MCF 10A (cell line): ENCODE results near the gene BUB1B. TPM values are rescaled to one million over a fixed set of nuclear protein-coding genes. Genes with fewer than 3 reads are reported as not detected.

Experiments
- BruUV-seq: library from RNA; stranded (reverse); fragments of 400-500 nt; replicated peaks from 2 replicates; lab custom pipeline; 2021; lab: Mats Ljungman, UMichigan
- CTCF ChIA-PET: fragments of 300-600 bp; sonication (Branson Sonifier 250); formaldehyde crosslinking; extraction: SDS; loops from one replicate; lab custom pipeline; 2021; ENCODE audit warnings: antibody characterized with exemption, inconsistent platforms; lab: Yijun Ruan, JAX
- POLR2A ChIA-PET: fragments of 300-600, 350-650 bp; sonication (Branson Sonifier 250); formaldehyde crosslinking; extraction: SDS; loops from one replicate; lab custom pipeline; 2020; ENCODE audit warnings: antibody characterized with exemption, inconsistent platforms; lab: Yijun Ruan, JAX
- DNase-seq: peaks from one replicate; pipeline ENCODE4 v3.0.0-alpha.2; 2018; ENCODE audit not compliant: unreplicated experiment
- H3K27ac Mint-ChIP-seq: one replicate; pipeline ENCODE4 v1.8.0; 2022; ENCODE audit warnings: mild to moderate bottlenecking, low read depth, mixed read lengths; ENCODE audit not compliant: unreplicated experiment
- H3K27me3 Mint-ChIP-seq: one replicate; pipeline ENCODE4 v1.8.0; 2022; ENCODE audit warnings: mixed read lengths; ENCODE audit not compliant: insufficient read depth, unreplicated experiment
- H3K36me3 Mint-ChIP-seq: one replicate; pipeline ENCODE4 v1.8.0; 2022; ENCODE audit warnings: mild to moderate bottlenecking, moderate library complexity, mixed read lengths; ENCODE audit not compliant: insufficient read depth, unreplicated experiment
- H3K4me1 Mint-ChIP-seq: one replicate; pipeline ENCODE4 v1.8.0; 2022; ENCODE audit warnings: mixed read lengths; ENCODE audit not compliant: insufficient read depth, unreplicated experiment
- H3K4me3 Mint-ChIP-seq: one replicate; pipeline ENCODE4 v1.8.0; 2022; ENCODE audit warnings: mild to moderate bottlenecking, moderate library complexity, mixed read lengths; ENCODE audit not compliant: unreplicated experiment
- H3K9me3 Mint-ChIP-seq: one replicate; pipeline ENCODE4 v1.8.0; 2022; ENCODE audit warnings: mixed read lengths; ENCODE audit not compliant: unreplicated experiment
- CTCF ChIP-seq: fragments of 200-600 bp; IDR thresholded peaks from one replicate; pipeline ENCODE4 v1.8.0; 2022; ENCODE audit warnings: antibody characterized with exemption, mild to moderate bottlenecking; ENCODE audit not compliant: unreplicated experiment
- intact Hi-C: fragments of 100-400 bp; cut with micrococcal nuclease; formaldehyde crosslinking; loops from 2 replicates; pipeline ENCODE4 v1.14.1; 2022
- total RNA-seq: library from RNA; stranded (reverse); gene quantifications from 2 replicates; pipeline ENCODE4 v1.2.3, GENCODE V29; 2022

The BUB1B gene
- total RNA-seq, 1 experiment from 2014 or later, result 30.9 TPM

DNA sequence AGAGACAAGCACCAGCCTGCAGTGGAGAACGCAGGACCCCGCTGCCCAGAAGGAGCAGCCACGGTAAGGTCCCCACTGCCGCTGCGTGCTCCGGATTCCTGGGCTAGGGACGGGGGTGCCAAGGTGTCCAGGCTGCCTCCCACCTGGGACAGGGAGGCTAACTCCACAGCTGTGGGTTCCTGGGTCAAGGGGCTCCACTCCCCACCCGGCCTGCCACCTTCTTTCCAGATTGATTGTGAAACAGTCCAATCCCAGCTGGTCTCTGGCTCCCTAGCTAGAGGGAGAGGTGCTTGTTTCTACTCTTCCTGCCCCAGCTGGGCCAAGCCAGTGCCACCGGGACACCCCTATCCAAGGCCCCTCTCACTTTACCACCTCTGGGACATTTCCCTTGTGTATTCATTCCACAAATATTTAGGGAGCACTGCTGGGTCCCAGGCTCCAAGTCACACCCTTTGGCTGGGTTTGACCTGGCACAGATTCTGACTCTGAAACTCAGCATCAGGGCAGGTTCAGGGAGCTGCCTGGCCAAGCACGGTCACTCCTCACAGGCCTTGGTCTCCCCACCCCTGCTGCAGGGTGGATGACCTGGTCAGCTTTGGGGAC is 79.9 kb downstream of the BUB1B start:
- Mint-ChIP-seq H3K4me1 (peaks cover 37% of the 10 kb centered on the region), H3K9me3 (no peaks in the 10 kb centered on the region), H3K27ac (peak overlapping the region; percentile 67), H3K27me3 (no peaks in the 10 kb centered on the region), H3K4me3 (peak overlapping the region; percentile 73), H3K36me3 (peaks cover 12% of the 10 kb centered on the region)
- no peak for TF ChIP-seq CTCF
- intact Hi-C loops, result loop anchor here (1.0 kb wide), 1 partner anchor 34 kb away; no protein-coding TSS in a partner anchor
- BruUV-seq, result no TSS peak
- ChIA-PET CTCF (interaction anchor here (0.6 to 8.8 kb wide), 12 partner anchors 9 to 393 kb away, joined by 3 to 127 read pairs (median 3); no protein-coding TSS in a partner anchor), POLR2A (interaction anchor here (0.5 to 4.0 kb wide), 19 partner anchors 9 to 536 kb away, joined by 3 to 42 read pairs (median 4); partner anchors contain the start of gene SRP14)
- DNase-seq, result peak; percentile 66

GRCh38 chr15:40241269-40242212 is 80.7 kb downstream of the BUB1B start:
- Mint-ChIP-seq H3K4me3 (peak overlapping the region; percentile 73), H3K9me3 (no peaks in the 10 kb centered on the region), H3K4me1 (peaks cover 37% of the 10 kb centered on the region), H3K27ac (peak overlapping the region; percentile 67), H3K36me3 (peaks cover 20% of the 10 kb centered on the region), H3K27me3 (no peaks in the 10 kb centered on the region)
- intact Hi-C loops, result no loop called here
- BruUV-seq, result no TSS peak
- CTCF ChIA-PET, result interaction anchor here (0.7 to 8.8 kb wide), 13 partner anchors 11 to 196 kb away, joined by 3 to 127 read pairs (median 3); no protein-coding TSS in a partner anchor
- no peak for DNase-seq
- POLR2A ChIA-PET, result interaction anchor here (0.6 to 4.0 kb wide), 16 partner anchors 8 to 535 kb away, joined by 3 to 42 read pairs (median 4); partner anchors contain the start of gene SRP14
- no peak for TF ChIP-seq CTCF

GRCh38 chr15:40242213-40242599 is 81.3 kb downstream of the BUB1B start:
- ChIA-PET CTCF (interaction anchor here (0.7 to 8.8 kb wide), 11 partner anchors 9 to 197 kb away, joined by 3 to 127 read pairs (median 3); no protein-coding TSS in a partner anchor), POLR2A (interaction anchor here (1.3 to 2.7 kb wide), 2 partner anchors 10 to 14 kb away, joined by 5 to 7 read pairs; no protein-coding TSS in a partner anchor)
- no peaks in the 10 kb centered on the region for H3K9me3 Mint-ChIP-seq
- H3K4me1 Mint-ChIP-seq, result peaks cover 37% of the 10 kb centered on the region
- H3K27ac Mint-ChIP-seq, result no peak overlapping the region
- no peaks in the 10 kb centered on the region for H3K27me3 Mint-ChIP-seq
- intact Hi-C loops, result no loop called here
- no TSS peak for BruUV-seq
- H3K4me3 Mint-ChIP-seq, result no peak overlapping the region
- no peak for DNase-seq
- H3K36me3 Mint-ChIP-seq, result peaks cover 20% of the 10 kb centered on the region
- no peak for TF ChIP-seq CTCF
